Smooth muscle cell (in vitro differentiated cells): Measurements from ENCODE around the gene CTPS1. TPM values are rescaled to one million over a fixed set of nuclear protein-coding genes. Genes with fewer than 3 reads are reported as not detected.

Source experiments
- DNase-seq: peaks from one replicate; lab custom pipeline; 2025; ENCODE audit not compliant: unreplicated experiment; lab: John Stamatoyannopoulos, UW
- H2AFZ ChIP-seq: fragments of 200-600 bp; sonication (generic); 2 replicates; pipeline ENCODE4 v1.6.0; 2016; ENCODE audit warnings: antibody characterized with exemption, low read depth, mild to moderate bottlenecking
- H3F3A ChIP-seq: fragments of 200-600 bp; sonication (generic); 2 replicates; pipeline ENCODE4 v1.6.0; 2017; ENCODE audit warnings: antibody characterized with exemption, low read depth
- H3K27ac ChIP-seq: fragments of 200-600 bp; sonication (generic); 2 replicates; pipeline ENCODE4 v1.5.1; 2016; ENCODE audit warnings: low read depth, mild to moderate bottlenecking
- H3K27me3 ChIP-seq: fragments of 200-600 bp; sonication (generic); 2 replicates; pipeline ENCODE4 v1.6.1; 2016; ENCODE audit warnings: low read depth, mild to moderate bottlenecking
- H3K36me3 ChIP-seq: fragments of 200-600 bp; sonication (generic); 2 replicates; pipeline ENCODE4 v1.5.1; 2016; ENCODE audit warnings: low read depth
- H3K4me1 ChIP-seq: fragments of 200-600 bp; sonication (generic); 2 replicates; pipeline ENCODE4 v1.5.1; 2016; ENCODE audit warnings: low read depth
- H3K4me2 ChIP-seq: fragments of 200-600 bp; sonication (generic); 2 replicates; pipeline ENCODE4 v1.6.0; 2016; ENCODE audit warnings: mild to moderate bottlenecking
- H3K4me3 ChIP-seq: fragments of 200-600 bp; sonication (generic); 2 replicates; pipeline ENCODE4 v1.5.1; 2016; ENCODE audit warnings: mild to moderate bottlenecking
- H3K79me2 ChIP-seq: fragments of 200-600 bp; sonication (generic); 2 replicates; pipeline ENCODE4 v1.6.0; 2016; ENCODE audit warnings: low read depth, mild to moderate bottlenecking
- H3K9ac ChIP-seq: fragments of 200-600 bp; sonication (generic); 2 replicates; pipeline ENCODE4 v1.6.0; 2016; ENCODE audit warnings: low read depth
- H3K9me3 ChIP-seq: fragments of 200-600 bp; sonication (generic); replicated peaks from 2 replicates; pipeline ENCODE4 v1.5.1; 2016; ENCODE audit warnings: low read depth
- H4K20me1 ChIP-seq: fragments of 200-600 bp; sonication (generic); 2 replicates; pipeline ENCODE4 v1.6.0; 2016; ENCODE audit warnings: low read depth
- CTCF ChIP-seq: fragments of 200-600 bp; sonication (generic); IDR thresholded peaks from 2 replicates; pipeline ENCODE4 v1.5.1; 2017; ENCODE audit warnings: borderline replicate concordance, mild to moderate bottlenecking, antibody characterized with exemption; ENCODE audit not compliant: insufficient read depth, poor library complexity, severe bottlenecking
- WGBS: methylation state at CpG from one replicate; pipeline ENCODE4 v1.1.7; 2016; ENCODE audit warnings: low lambda C conversion rate; 5-methylcytosine and 5-hydroxymethylcytosine counted together
- polyA plus RNA-seq: library from polyadenylated mRNA; unstranded; fragments of >200 nt; fragmentation: Nextera tagmentation; extraction: Ambion mirVana; gene quantifications from 2 replicates; pipeline ENCODE4 v1.2.1, GENCODE V29; 2016
- total RNA-seq: library from RNA; depleted of rRNA; stranded (reverse); fragments of >200 nt; gene quantifications from 2 replicates; pipeline ENCODE4 v1.2.3, GENCODE V29; 2014

CTPS1 gene
- total and polyA plus RNA-seq, 2 experiments from 2014 or later, result 20.9 to 24.4 TPM

- WGBS, result 54% methylated on average over 4 of the region's 4 CpGs
- H3F3A ChIP-seq, result no peaks in the 10 kb centered on the region
- no peak overlapping the region for H3K4me3 ChIP-seq
- peaks cover 5% of the 10 kb centered on the region for H3K4me1 ChIP-seq
- H3K27me3 ChIP-seq, result no peaks in the 10 kb centered on the region
- H3K9ac ChIP-seq, result no peak overlapping the region
- TF ChIP-seq CTCF, result no peak
- no peaks in the 10 kb centered on the region for H3K79me2 ChIP-seq
- no peaks in the 10 kb centered on the region for H3K36me3 ChIP-seq
- no peaks in the 10 kb centered on the region for H3K9me3 ChIP-seq
- no peak overlapping the region for H2AFZ ChIP-seq
- H3K27ac ChIP-seq, result no peak overlapping the region
- no peak overlapping the region for H3K4me2 ChIP-seq
- H4K20me1 ChIP-seq, result no peaks in the 10 kb centered on the region
- DNase-seq, result no peak
These were observed 47.5 kb upstream of the CTPS1 start for GRCh38 chr1:40932006-40932405.

- Histone ChIP-seq H3K27me3 (no peaks in the 10 kb centered on the region), H3K9me3 (no peaks in the 10 kb centered on the region), H3F3A (no peaks in the 10 kb centered on the region), H2AFZ (no peak overlapping the region), H4K20me1 (no peaks in the 10 kb centered on the region), H3K36me3 (no peaks in the 10 kb centered on the region), H3K4me2 (no peak overlapping the region), H3K79me2 (no peaks in the 10 kb centered on the region), H3K4me3 (no peak overlapping the region), H3K9ac (no peak overlapping the region), H3K4me1 (peaks cover 5% of the 10 kb centered on the region), H3K27ac (no peak overlapping the region)
- DNase-seq, result no peak
- 64% methylated on average over 5 of the region's 5 CpGs for WGBS
- no peak for TF ChIP-seq CTCF
These were observed 42.6 kb upstream of the CTPS1 start for GRCh38 chr1:40936931-40937339.

- Histone ChIP-seq H3F3A (no peaks in the 10 kb centered on the region), H4K20me1 (no peaks in the 10 kb centered on the region), H2AFZ (no peak overlapping the region), H3K79me2 (no peaks in the 10 kb centered on the region), H3K27ac (no peak overlapping the region), H3K4me3 (no peak overlapping the region), H3K9ac (no peak overlapping the region), H3K27me3 (no peaks in the 10 kb centered on the region), H3K9me3 (no peaks in the 10 kb centered on the region), H3K4me2 (no peak overlapping the region), H3K4me1 (no peaks in the 10 kb centered on the region), H3K36me3 (no peaks in the 10 kb centered on the region)
- 96% methylated on average over 6 of the region's 6 CpGs for WGBS
- no peak for DNase-seq
- no peak for TF ChIP-seq CTCF
These were observed 41.1 kb upstream of the CTPS1 start for GRCh38 chr1:40938393-40938792.

GRCh38 chr1:40939320-40940059 is 40.0 kb upstream of the CTPS1 start:
- no peaks in the 10 kb centered on the region for H3K79me2 ChIP-seq
- 84% methylated on average over 12 of the region's 12 CpGs for WGBS

More at GRCh38 chr1:40939320-40940059, 40.0 kb upstream of the CTPS1 start:
- H3K9me3 ChIP-seq, result no peaks in the 10 kb centered on the region
- no peak overlapping the region for H3K4me3 ChIP-seq
- no peaks in the 10 kb centered on the region for H3F3A ChIP-seq
- no peak for DNase-seq
- no peaks in the 10 kb centered on the region for H3K27me3 ChIP-seq
- no peaks in the 10 kb centered on the region for H4K20me1 ChIP-seq
- no peak overlapping the region for H3K9ac ChIP-seq
- H3K4me2 ChIP-seq, result no peak overlapping the region
- no peak overlapping the region for H3K27ac ChIP-seq
- H3K36me3 ChIP-seq, result no peaks in the 10 kb centered on the region
- H3K4me1 ChIP-seq, result no peaks in the 10 kb centered on the region
- no peak for TF ChIP-seq CTCF
- no peak overlapping the region for H2AFZ ChIP-seq
